Stimulated activated naive CD4-positive, alpha-beta T cell (primary cell): Measurements from ENCODE around the gene ADAMTS6.
"Not testable (repeated sequence)": the region's sequence is repeated elsewhere in the genome, so short reads cannot be mapped to it uniquely, and the experiment has no call there.

Source experiments
- DNase-seq, 6 experiments: peaks; one replicate each; lab custom pipeline; 2025; lab: John Stamatoyannopoulos, UW

ADAMTS6 gene

DNA sequence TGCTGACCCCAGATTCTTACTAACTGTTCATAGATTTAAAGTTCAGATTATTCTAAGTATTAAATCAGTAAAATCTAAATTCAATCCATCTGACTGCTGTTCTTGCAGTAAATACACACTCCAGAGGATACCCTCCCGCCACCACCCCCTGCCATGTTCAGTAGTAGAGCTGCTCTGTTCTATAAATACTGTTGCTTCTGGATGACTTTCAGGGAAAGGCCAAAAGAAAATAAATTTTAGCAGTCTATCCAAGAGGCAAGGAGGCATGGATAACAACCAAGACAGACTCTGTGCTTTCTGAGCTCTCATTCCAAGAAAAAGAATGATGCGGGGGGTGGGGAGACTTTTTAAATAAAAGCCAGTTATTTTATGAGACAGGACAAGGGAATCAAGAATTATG lies 115.1 kb downstream of the ADAMTS6 start:
- DNase-seq, result no peak

DNA sequence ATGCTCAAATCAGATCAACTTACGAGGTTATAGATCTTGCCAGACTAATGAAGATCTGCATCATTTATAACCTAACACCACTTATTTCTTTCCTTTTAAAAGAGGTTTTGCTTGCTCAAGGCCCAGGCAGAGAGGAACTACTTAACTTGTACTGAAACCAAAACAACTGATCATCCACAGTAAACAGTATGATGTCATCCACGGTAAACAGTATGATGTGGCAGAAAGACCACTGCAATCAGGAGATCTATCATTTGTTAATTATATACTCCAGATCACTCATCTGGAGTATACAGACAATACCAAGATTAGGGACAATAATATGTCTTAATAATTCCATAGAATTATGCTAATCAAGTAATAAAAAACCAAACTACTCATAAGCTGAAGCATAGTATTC lies 116.8 kb downstream of the ADAMTS6 start:
- DNase-seq, result no peak

GRCh38 chr5:65363499-65363898 lies 118.2 kb downstream of the ADAMTS6 start:
- DNase-seq, result no peak

DNA sequence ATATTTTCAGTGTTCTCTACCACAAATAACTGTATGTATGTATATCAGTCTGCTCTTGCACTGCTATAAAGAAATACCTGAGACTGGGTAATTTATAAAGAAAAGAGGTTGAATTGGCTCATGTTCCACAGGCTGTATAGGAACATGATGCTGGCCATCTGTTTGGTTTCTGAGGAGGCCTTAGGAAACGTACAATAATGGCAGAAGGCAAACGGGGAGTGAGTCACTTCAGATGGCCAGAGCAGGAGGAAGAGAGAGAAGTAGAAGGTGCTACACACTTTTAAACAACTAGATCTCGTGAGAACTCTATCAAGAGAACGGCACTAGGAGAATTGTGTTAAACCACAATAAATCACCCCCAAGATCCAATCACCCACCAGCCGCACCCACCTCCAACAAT lies 121.7 kb downstream of the ADAMTS6 start:
- no peak for DNase-seq

GRCh38 chr5:65359569-65359968 lies 122.2 kb downstream of the ADAMTS6 start:
- no peak for DNase-seq

DNA sequence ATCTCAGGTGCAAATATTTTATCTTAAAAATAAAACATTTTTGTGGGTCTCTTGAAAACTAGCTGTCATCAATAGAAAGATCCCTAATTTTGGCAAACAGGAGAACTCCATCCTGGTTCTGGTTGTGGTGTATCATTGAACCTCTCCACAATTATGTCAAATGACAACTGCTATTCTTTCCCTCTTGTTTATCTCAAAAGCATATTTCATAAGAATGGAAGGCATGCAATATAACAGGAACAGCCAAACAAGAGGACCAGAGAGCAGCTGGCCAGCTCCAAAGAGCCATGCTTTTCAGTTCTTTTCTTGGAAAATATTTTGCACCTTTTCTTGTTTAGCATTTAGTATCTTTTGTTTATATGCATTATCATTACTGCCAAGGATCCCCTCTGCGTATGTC lies 125.4 kb downstream of the ADAMTS6 start:
- no peak for DNase-seq

DNA sequence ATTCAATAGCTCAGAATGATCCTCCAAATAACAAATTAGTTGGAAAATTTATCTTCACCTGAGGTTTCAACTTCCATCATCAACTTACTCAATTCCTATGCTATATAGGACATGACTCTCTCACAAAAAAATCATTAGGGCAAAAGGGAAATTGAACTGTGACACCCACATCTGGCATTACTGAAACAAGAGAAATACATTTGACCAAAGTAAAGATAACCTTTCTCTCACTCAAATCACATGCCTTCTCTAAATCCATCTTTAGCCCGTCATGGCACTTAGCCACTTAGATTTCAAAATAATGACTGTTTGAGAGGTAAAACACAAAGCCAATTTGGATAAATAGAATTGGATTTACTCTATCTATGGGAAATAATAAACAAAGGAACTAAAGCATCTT lies 126.4 kb downstream of the ADAMTS6 start:
- DNase-seq, result no peak

GRCh38 chr5:65341835-65342234 lies 139.9 kb downstream of the ADAMTS6 start:
- DNase-seq, result no peak

GRCh38 chr5:65338606-65339151 lies 143.0 kb downstream of the ADAMTS6 start:
- DNase-seq, result no peak

DNA sequence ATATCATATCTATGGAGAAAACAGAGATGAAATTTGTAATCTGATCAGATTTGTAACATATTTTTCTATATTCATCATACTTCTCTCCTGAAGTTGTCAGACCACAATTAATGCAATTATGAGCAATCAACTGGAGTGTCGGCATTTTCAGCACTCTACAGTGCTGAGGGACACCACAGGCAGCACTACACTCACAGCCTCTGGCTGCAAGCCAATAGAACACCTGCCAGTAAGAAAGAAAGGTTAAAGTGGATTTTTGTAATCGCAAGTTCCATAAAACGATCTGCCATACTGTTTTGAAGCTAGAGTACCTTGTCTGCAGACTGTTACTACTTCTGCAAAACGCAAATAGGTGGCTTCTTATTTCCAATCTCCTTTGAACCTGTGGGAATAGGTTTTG lies 147.6 kb downstream of the ADAMTS6 start:
- DNase-seq, result no peak

GRCh38 chr5:65332591-65332990 lies 149.1 kb downstream of the ADAMTS6 start:
- no peak for DNase-seq

- DNase-seq, result no peak
These were observed 152.5 kb downstream of the ADAMTS6 start for GRCh38 chr5:65329266-65329665.

DNA sequence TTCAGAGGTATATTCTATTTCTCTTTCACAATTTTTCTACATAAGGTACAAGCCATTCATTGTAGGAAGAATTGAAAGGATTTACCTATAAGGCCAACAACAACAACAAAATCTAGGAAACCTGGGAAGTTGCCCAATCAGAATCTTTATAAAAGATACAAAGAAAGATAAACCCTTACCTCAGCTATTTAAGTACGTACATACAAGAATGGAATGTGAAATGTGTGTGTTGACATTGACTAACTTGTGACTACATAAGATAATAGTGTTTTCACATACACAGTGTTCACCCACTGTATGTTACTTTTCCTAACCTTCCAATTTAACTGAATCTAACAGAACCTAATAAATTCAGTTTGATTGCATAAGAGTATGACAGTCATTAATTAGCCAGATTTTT lies 154.1 kb downstream of the ADAMTS6 start:
- no peak for DNase-seq

GRCh38 chr5:65326922-65327321 lies 154.8 kb downstream of the ADAMTS6 start:
- DNase-seq, result no peak

DNA sequence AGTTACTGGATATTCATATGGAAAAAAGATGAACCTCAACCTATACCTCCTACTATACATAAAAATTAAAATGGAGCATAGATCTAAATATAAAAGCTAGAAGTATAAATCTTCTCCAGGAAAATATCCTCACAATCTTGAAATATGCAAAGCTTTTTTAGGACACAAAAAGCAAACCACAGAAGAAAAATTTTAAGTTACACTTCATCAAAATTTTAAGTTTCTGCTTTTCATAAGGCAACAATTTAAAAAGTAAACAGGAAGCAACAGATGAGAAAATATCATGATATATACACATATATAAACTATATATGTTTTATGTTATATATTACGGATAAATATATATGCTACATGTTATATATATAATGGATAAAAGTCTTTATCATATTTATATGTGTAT lies 157.5 kb downstream of the ADAMTS6 start:
- DNase-seq, result no peak

GRCh38 chr5:65320704-65321103 lies 161.0 kb downstream of the ADAMTS6 start:
- DNase-seq, result not testable (repeated sequence)

- DNase-seq, result no peak
These were observed 161.5 kb downstream of the ADAMTS6 start for GRCh38 chr5:65320250-65320649.

DNA sequence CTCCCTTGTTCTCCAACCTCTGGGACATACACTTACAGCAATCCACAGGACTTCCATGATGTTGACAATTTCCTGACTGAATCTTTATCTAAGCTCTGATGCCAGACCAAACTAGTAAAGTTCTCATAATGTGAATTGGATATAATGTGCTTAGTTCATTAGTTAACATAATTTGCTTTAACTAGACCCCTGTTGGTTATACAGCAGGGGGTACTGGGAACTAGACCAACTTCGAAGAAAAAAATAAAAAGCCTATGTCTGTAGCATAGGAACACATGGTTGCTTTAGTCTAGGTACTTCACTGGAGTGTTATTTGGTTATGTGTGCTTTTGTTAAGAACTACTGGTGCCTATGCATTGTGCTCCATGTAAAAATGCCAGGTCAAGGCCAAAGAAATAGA lies 173.8 kb downstream of the ADAMTS6 start:
- DNase-seq, result no peak

DNA sequence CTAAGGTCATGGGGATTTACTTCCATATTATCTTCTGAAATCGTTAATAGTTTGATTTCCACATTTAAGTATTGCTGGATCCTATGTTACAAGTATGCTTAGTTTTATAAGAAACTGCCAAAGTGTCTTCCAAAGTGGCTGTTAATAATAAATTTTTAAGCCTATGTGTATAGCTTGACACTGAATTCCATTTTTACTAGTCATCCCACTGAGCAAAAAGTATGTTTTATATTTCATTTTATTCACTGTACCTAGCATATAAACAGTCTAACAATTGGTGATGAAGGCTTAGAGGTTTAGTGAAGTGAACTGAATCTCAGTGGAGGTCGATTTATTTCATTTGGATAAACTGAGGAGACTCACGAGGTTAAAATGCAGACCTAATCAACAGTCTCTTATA lies 174.6 kb downstream of the ADAMTS6 start:
- DNase-seq, result no peak

DNA sequence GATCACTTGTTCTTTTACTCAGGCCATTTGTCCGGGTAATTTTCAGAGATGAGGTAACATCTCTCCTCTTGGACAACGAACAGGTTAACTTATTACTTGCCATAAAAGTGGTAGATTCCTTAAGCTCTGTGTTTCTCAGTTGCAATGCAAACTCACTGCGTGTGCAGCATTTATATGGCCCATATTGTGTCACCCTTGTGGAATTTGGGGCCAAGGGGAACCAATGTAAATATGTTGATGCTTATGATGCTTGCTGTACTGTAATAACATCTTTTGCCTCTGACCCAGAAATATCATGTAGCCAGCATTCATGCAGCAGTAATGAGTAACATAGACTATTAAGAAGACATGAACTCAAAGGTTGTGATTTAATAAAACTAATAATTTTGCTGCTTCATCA lies 175.8 kb downstream of the ADAMTS6 start:
- DNase-seq, result no peak

GRCh38 chr5:65299861-65300260 lies 181.9 kb downstream of the ADAMTS6 start:
- no peak for DNase-seq

GRCh38 chr5:65296067-65296466 lies 185.7 kb downstream of the ADAMTS6 start:
- no peak for DNase-seq

- DNase-seq, result no peak
These were observed 189.5 kb downstream of the ADAMTS6 start for GRCh38 chr5:65292196-65292595.

DNA sequence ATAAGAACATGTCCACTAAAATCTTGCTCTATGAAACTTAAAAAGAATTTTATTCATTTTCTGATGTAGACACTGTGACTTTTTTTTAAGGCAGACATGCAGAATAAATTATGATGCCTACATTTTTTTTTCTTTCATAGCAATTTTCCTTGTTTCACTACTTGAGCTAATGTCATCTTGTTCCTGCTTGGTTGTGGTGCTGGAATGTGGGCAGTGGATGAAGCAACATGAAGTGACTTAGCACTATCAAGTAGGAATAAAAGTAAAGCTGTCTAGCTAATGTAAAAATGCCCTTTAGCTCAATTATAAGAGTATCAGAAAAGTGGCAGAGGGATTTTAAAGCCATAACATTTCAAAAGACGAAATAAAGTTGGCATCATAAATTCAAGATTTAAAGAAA lies 191.0 kb downstream of the ADAMTS6 start:
- no peak for DNase-seq

DNA sequence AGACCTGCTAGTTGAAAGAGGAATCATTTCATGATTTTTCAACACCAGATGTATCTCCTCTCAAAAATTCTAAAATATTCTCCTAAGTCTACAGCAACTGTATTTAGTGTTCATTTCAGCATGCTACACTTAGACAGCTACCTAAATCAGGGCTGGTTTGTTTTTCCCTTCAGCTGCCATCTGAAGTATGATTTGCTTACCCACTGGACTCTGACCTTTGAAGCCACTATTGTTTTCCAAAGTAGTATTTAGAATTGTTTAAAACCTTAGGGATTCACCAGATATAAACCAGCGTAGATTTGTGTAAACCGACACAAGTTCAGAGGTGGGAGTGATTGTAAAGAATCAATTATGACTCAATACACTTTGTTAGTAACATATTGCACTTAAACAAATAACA lies 193.1 kb downstream of the ADAMTS6 start:
- DNase-seq, result no peak
